Measurements from ENCODE around the gene DPYSL5. TPM values are rescaled to one million over a fixed set of nuclear protein-coding genes. Genes with fewer than 3 reads are reported as not detected.

The DPYSL5 gene
- polyA plus RNA-seq, 1 donor from 2014 or later, result 111 TPM

DNA sequence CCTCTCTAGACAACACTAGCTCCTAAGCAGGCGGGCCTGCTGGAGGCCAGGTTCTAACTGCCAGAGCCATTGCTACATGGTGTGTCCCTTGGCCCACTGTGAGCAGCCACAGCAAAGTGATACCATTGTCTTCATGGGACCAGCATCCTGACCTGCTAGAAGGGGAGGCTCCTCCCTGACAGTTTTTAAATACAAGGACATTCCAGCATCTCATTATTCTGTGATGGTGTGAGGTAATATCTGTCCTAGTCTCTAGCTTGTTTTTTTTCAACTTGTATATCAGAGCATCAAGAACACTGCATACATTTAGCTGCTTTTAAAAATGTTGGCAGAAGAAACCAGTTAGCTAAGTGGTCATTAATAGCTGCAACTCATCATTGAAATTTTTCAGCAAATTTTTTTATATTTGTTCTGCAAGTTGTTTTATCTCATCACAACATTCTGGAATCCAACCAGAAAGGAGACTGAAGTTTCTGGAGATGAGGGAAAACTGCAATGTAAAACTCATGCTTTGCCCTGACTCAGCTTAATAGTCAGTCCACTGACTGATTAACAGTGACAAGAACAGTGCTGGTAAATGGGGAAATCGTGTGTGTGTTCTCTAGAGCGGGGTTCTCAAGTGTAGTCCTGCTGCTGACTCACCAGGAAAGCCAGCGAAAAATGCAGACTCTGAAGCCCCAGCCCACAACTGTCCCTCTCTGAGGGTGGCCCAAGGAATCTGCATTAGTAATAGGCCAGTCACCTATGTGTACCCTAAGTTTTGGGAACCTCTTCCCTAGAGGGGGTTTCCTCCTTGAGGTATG lies 140.3 kb downstream of the DPYSL5 start:
- no peaks in the 10 kb centered on the region for H4K20me1 ChIP-seq (ENCODE audit: insufficient read depth)
- no peaks in the 10 kb centered on the region for H3K27me3 ChIP-seq (ENCODE audit: insufficient read depth, low read depth, low read length)
- H3K36me3 ChIP-seq (ENCODE audit: insufficient read depth, low read length), result peaks cover 13% of the 10 kb centered on the region
- TF ChIP-seq EZH2 (IDR thresholded peaks at IDR 0.05; ENCODE audit: borderline replicate concordance, insufficient read depth, low read length, poor library complexity, severe bottlenecking) (no peak), RAD21 (conservative IDR thresholded peaks at IDR 0.05) (no peak), POLR2AphosphoS5 (IDR thresholded peaks at IDR 0.05) (no peak), REST (IDR thresholded peaks at IDR 0.05; ENCODE audit: borderline replicate concordance) (no peak), TAF1 (IDR thresholded peaks at IDR 0.05; ENCODE audit: low read depth) (no peak), CTCF (IDR thresholded peaks at IDR 0.05; ENCODE audit: poor library complexity, severe bottlenecking) (no peak), SMC3 (conservative IDR thresholded peaks at IDR 0.05; ENCODE audit: poor library complexity) (no peak), MXI1 (conservative IDR thresholded peaks at IDR 0.05; ENCODE audit: poor library complexity, severe bottlenecking) (no peak), EP300 (conservative IDR thresholded peaks at IDR 0.05; ENCODE audit: poor library complexity, severe bottlenecking) (no peak)
- no peak overlapping the region for H3K4me2 ChIP-seq (ENCODE audit: low read length)
- H3K79me2 ChIP-seq (replicated peaks; ENCODE audit: insufficient read depth, low read length), result peaks cover 14% of the 10 kb centered on the region
- H2AFZ ChIP-seq (ENCODE audit: low read depth, low read length), result no peak overlapping the region
- H3K9me2 ChIP-seq (ENCODE audit: insufficient read depth, low read length), result no peaks in the 10 kb centered on the region
- H3K4me3 ChIP-seq (ENCODE audit: low read length), result no peak overlapping the region
- H3F3A ChIP-seq (ENCODE audit: insufficient read depth, low read length, poor library complexity, severe bottlenecking), result no peaks in the 10 kb centered on the region
- H3K9me3 ChIP-seq (ENCODE audit: low read length), result no peaks in the 10 kb centered on the region
- H3K9ac ChIP-seq (ENCODE audit: low read length), result no peak overlapping the region
- no peak overlapping the region for H3K27ac ChIP-seq (ENCODE audit: low read length)

DNA sequence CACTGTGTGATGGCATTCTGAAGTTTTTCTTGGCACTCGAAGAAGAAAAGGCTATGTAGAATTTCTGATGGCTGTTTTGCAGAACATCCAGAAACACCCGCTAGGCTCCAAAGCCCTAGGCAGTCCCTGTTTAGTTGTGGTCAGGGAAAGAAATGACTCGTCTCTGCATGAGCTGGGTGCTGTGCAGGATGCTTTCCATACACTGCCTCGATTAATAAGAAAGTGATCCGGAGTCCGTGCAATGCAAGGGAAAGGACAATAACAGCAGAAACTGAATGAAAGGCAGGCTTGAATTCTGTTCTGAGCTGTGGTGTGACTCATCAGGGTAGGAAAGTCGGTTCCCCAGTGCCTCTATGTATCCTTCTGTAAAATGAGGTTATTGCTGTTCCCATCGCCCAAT lies 141.2 kb downstream of the DPYSL5 start:
- no peak overlapping the region for H3K27ac ChIP-seq (ENCODE audit: low read length)
- no peak overlapping the region for H2AFZ ChIP-seq (ENCODE audit: low read depth, low read length)
- H3K79me2 ChIP-seq (replicated peaks; ENCODE audit: insufficient read depth, low read length), result peaks cover 8% of the 10 kb centered on the region
- no peak overlapping the region for H3K4me2 ChIP-seq (ENCODE audit: low read length)
- no peak overlapping the region for H3K4me3 ChIP-seq (ENCODE audit: low read length)
- no peaks in the 10 kb centered on the region for H4K20me1 ChIP-seq (ENCODE audit: insufficient read depth)
- no peak overlapping the region for H3K9ac ChIP-seq (ENCODE audit: low read length)
- H3K36me3 ChIP-seq (ENCODE audit: insufficient read depth, low read length), result peaks cover 13% of the 10 kb centered on the region
- TF ChIP-seq REST (IDR thresholded peaks at IDR 0.05; ENCODE audit: borderline replicate concordance) (no peak), POLR2AphosphoS5 (IDR thresholded peaks at IDR 0.05) (no peak), TAF1 (IDR thresholded peaks at IDR 0.05; ENCODE audit: low read depth) (no peak), RAD21 (conservative IDR thresholded peaks at IDR 0.05) (no peak)
- no peaks in the 10 kb centered on the region for H3F3A ChIP-seq (ENCODE audit: insufficient read depth, low read length, poor library complexity, severe bottlenecking)
- no peaks in the 10 kb centered on the region for H3K27me3 ChIP-seq (ENCODE audit: insufficient read depth, low read depth, low read length)
- no peaks in the 10 kb centered on the region for H3K9me2 ChIP-seq (ENCODE audit: insufficient read depth, low read length)
- no peaks in the 10 kb centered on the region for H3K9me3 ChIP-seq (ENCODE audit: low read length)

Measured in neural cell (in vitro differentiated cells).